ENCODE results near the gene MBD3.

DNA sequence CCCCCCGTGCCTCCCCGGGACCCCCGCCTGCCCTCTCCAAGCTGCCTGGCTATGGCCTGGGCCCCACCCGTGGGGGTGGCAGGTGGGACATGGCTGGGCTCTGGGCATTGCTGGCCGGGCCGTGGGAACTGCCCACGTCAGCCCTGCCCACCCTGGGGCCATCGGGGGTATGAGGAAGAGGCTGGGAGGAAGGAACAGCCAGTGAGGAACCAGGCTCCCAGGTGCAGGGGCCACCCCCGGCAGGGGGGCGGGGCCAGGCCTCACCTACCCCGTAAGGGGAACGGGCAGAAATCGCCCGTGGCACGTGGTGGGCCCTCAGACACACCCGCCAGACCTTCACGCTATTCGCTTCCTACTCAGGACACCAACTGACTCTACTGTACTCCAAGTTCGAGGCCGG is 37.3 kb upstream of the MBD3 start:
- TF ChIP-seq, protein P1, sequence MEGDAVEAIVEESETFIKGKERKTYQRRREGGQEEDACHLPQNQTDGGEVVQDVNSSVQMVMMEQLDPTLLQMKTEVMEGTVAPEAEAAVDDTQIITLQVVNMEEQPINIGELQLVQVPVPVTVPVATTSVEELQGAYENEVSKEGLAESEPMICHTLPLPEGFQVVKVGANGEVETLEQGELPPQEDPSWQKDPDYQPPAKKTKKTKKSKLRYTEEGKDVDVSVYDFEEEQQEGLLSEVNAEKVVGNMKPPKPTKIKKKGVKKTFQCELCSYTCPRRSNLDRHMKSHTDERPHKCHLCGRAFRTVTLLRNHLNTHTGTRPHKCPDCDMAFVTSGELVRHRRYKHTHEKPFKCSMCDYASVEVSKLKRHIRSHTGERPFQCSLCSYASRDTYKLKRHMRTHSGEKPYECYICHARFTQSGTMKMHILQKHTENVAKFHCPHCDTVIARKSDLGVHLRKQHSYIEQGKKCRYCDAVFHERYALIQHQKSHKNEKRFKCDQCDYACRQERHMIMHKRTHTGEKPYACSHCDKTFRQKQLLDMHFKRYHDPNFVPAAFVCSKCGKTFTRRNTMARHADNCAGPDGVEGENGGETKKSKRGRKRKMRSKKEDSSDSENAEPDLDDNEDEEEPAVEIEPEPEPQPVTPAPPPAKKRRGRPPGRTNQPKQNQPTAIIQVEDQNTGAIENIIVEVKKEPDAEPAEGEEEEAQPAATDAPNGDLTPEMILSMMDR (IDR thresholded peaks at IDR 0.05): no peak
- no peak for TF ChIP-seq POLR2AphosphoS5 (IDR thresholded peaks at IDR 0.05)
- no peak for TF ChIP-seq POLR2A (IDR thresholded peaks at IDR 0.05)
- no peak for TF ChIP-seq EP300 (IDR thresholded peaks at IDR 0.05)
